Keratinocyte (primary cell): ENCODE data around the gene RAC2.

Experiments used
- EZH2 ChIP-seq: IDR thresholded peaks from one replicate; pipeline ENCODE4 v1.6.1; 2012; ENCODE audit warnings: inconsistent platforms, mild to moderate bottlenecking, low read length, moderate library complexity
- TF ChIP-seq, protein P1 (sequence below), 3 experiments: IDR thresholded peaks in 1 of 3; conservative IDR thresholded peaks in 1 of 3; optimal IDR thresholded peaks in 1 of 3; 2 replicates in 2 of 3; 3 replicates in 1 of 3; pipeline versions ENCODE3 to v1.5.1; 2011; ENCODE audit warnings: low read length in 3 of 3, mild to moderate bottlenecking in 3 of 3, moderate library complexity in 2 of 3, control low read depth in 1 of 3, inconsistent platforms in 1 of 3; ENCODE audit not compliant: insufficient read depth in 2 of 3; ENCODE audit errors: extremely low read depth in 1 of 3

DNA sequence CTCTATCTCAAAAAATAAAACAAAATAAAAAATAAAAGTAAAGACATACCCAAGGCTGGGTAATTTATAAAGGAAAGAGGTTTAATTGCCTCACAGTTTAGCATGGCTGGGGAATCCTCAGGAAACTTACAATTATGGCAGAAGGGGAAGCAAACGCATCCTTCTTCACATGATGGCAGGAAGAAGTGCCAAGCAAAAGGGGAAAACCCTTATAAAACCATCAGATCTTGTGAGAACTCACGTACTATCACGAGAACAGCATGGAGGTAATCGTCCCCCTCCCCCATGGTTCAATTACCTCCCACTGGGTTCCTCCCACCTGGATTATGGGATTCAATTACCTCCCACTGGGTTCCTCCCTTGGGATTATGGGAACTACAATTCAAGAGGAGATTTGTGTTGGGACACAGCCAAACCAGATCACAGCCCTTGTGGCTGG is 23.5 kb downstream of the RAC2 start:
- TF ChIP-seq, protein P1, sequence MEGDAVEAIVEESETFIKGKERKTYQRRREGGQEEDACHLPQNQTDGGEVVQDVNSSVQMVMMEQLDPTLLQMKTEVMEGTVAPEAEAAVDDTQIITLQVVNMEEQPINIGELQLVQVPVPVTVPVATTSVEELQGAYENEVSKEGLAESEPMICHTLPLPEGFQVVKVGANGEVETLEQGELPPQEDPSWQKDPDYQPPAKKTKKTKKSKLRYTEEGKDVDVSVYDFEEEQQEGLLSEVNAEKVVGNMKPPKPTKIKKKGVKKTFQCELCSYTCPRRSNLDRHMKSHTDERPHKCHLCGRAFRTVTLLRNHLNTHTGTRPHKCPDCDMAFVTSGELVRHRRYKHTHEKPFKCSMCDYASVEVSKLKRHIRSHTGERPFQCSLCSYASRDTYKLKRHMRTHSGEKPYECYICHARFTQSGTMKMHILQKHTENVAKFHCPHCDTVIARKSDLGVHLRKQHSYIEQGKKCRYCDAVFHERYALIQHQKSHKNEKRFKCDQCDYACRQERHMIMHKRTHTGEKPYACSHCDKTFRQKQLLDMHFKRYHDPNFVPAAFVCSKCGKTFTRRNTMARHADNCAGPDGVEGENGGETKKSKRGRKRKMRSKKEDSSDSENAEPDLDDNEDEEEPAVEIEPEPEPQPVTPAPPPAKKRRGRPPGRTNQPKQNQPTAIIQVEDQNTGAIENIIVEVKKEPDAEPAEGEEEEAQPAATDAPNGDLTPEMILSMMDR (optimal IDR thresholded peaks at IDR 0.05 in 1 of 3, IDR thresholded peaks at IDR 0.05 in 1 of 3, conservative IDR thresholded peaks at IDR 0.05 in 1 of 3; ENCODE audit: extremely low read depth in 1 of 3, insufficient read depth in 2 of 3, low read length in 3 of 3), result no peak
- no peak for TF ChIP-seq EZH2
